Endothelial cell of umbilical vein (primary cell): ENCODE measurements around the gene PRTN3. TPM values are rescaled to one million over a fixed set of nuclear protein-coding genes. Genes with fewer than 3 reads are reported as not detected.
"Not testable (repeated sequence)": the region's sequence is repeated elsewhere in the genome, so short reads cannot be mapped to it uniquely, and the experiment has no call there.

ENCODE experiments used
- BruUV-seq: library from RNA; stranded (reverse); fragments of 400-500 nt; replicated peaks from 2 replicates; lab custom pipeline; 2021; lab: Mats Ljungman, UMichigan
- CTCF ChIA-PET: fragments of 300-600, 350-600 bp; sonication (Branson Sonifier 250); formaldehyde crosslinking; loops from one replicate; lab custom pipeline; 2021; ENCODE audit warnings: antibody characterized with exemption, inconsistent platforms; lab: Charles Lee
- POLR2A ChIA-PET: fragments of 300-600, 350-600 bp; sonication (Branson Sonifier 250); formaldehyde crosslinking; loops from one replicate; lab custom pipeline; 2021; ENCODE audit warnings: antibody characterized with exemption, inconsistent platforms; lab: Charles Lee
- DNase-seq: peaks from one replicate; pipeline ENCODE4 v3.0.0-alpha.2; 2011; ENCODE audit warnings: low read depth, low spot score
- FAIRE-seq: peaks from 2 replicates; lab custom pipeline; 2011; peaks lifted over from hg19 to GRCh38; lab: Jason Lieb, UNC
- H2AFZ ChIP-seq: 2 replicates; pipeline ENCODE4 v1.6.0; 2012; ENCODE audit warnings: low read depth, low read length, control low read depth, inconsistent platforms
- H3K27ac ChIP-seq: 2 replicates; pipeline ENCODE4 v1.5.1; 2011; ENCODE audit warnings: low read depth, mild to moderate bottlenecking, control low read depth, low read length, moderate library complexity; ENCODE audit not compliant: insufficient read depth
- H3K27me3 ChIP-seq, 2 experiments: 2 replicates each; pipeline versions ENCODE4 v1.6.0 to v1.6.1; 2011; ENCODE audit warnings: low read length in 2 of 2, mixed read lengths in 1 of 2; ENCODE audit not compliant: control insufficient read depth in 2 of 2, insufficient read depth in 2 of 2
- H3K36me3 ChIP-seq, 2 experiments: 2 replicates in 1 of 2; 3 replicates in 1 of 2; pipeline ENCODE4 v1.5.1; 2011; ENCODE audit warnings: low read length in 2 of 2, mild to moderate bottlenecking in 1 of 2, moderate library complexity in 1 of 2; ENCODE audit not compliant: control insufficient read depth in 2 of 2, insufficient read depth in 2 of 2; ENCODE audit errors: extremely low read depth in 1 of 2
- H3K4me1 ChIP-seq: 3 replicates; pipeline ENCODE4 v1.5.1; 2011; ENCODE audit warnings: mild to moderate bottlenecking, low read length; ENCODE audit not compliant: control insufficient read depth, insufficient read depth; ENCODE audit errors: extremely low read depth
- H3K4me2 ChIP-seq: 2 replicates; pipeline ENCODE4 v1.6.1; 2011; ENCODE audit warnings: low read length, control low read depth, mixed read lengths; ENCODE audit not compliant: insufficient read depth
- H3K4me3 ChIP-seq, 3 experiments: fragments of 200-600 bp in 1 of 3; sonication (generic), shearing (Covaris generic) in 1 of 3; replicated peaks in 1 of 3; 2 replicates each; pipeline ENCODE4 v1.5.1; 2011 to 2016; ENCODE audit warnings: control low read depth in 3 of 3, low read length in 3 of 3, mild to moderate bottlenecking in 2 of 3, inconsistent platforms in 1 of 3, low read depth in 1 of 3, moderate library complexity in 1 of 3; ENCODE audit not compliant: insufficient read depth in 1 of 3
- H3K79me2 ChIP-seq: 2 replicates; pipeline ENCODE4 v1.6.0; 2012; ENCODE audit warnings: low read length, inconsistent platforms; ENCODE audit not compliant: control insufficient read depth, insufficient read depth
- H3K9ac ChIP-seq: replicated peaks from 2 replicates; pipeline ENCODE3; 2011; ENCODE audit warnings: low read length, control low read depth; ENCODE audit not compliant: insufficient read depth; ENCODE audit errors: extremely low read depth
- H3K9me1 ChIP-seq: replicated peaks from 3 replicates; pipeline ENCODE4 v1.6.0; 2011; ENCODE audit warnings: mild to moderate bottlenecking, low read length; ENCODE audit not compliant: control insufficient read depth, insufficient read depth; ENCODE audit errors: extremely low read depth
- H3K9me3 ChIP-seq: replicated peaks from 2 replicates; pipeline ENCODE4 v1.5.1; 2012; ENCODE audit warnings: low read length, inconsistent platforms; ENCODE audit not compliant: control insufficient read depth, insufficient read depth
- H4K20me1 ChIP-seq: replicated peaks from 2 replicates; pipeline ENCODE3; 2011; ENCODE audit warnings: mild to moderate bottlenecking, low read length; ENCODE audit not compliant: control insufficient read depth, insufficient read depth; ENCODE audit errors: extremely low read depth
- EZH2 ChIP-seq: IDR thresholded peaks from 2 replicates; pipeline ENCODE4 v1.6.1; 2012; ENCODE audit warnings: borderline replicate concordance, low read depth, mild to moderate bottlenecking, moderate library complexity, low read length, inconsistent platforms; ENCODE audit not compliant: severe bottlenecking
- GATA2 ChIP-seq: IDR thresholded peaks from 2 replicates; pipeline ENCODE4 v1.7.0; 2011; ENCODE audit warnings: low read depth, mild to moderate bottlenecking, moderate library complexity, mixed read lengths, low read length; ENCODE audit not compliant: insufficient read length, insufficient read depth
- JUN ChIP-seq: IDR thresholded peaks from 2 replicates; pipeline ENCODE4 v1.6.1; 2011; ENCODE audit warnings: borderline replicate concordance, low read depth; ENCODE audit not compliant: insufficient read length, insufficient read depth
- POLR2A ChIP-seq: IDR thresholded peaks from 2 replicates; pipeline ENCODE4 v1.6.1; 2012; ENCODE audit warnings: low read depth, mild to moderate bottlenecking, control low read depth, low read length
- dilution Hi-C: fragments of 300-500 bp; cut with MboI; formaldehyde crosslinking; loops from one replicate; pipeline ENCODE4 v1.15.0; 2019; ENCODE audit warnings: low sequenced_read_pairs; ENCODE audit not compliant: extremely low pct_ligation_motif_present
- intact Hi-C: fragments of 100-400 bp; cut with micrococcal nuclease; formaldehyde crosslinking; loops from one replicate; pipeline ENCODE4 v1.10.0; 2022
- polyA plus RNA-seq, 4 experiments: library from polyadenylated mRNA; depleted of rRNA in 3 of 4; stranded (reverse) in 3 of 4; unstranded in 1 of 4; fragments of >200 nt; gene quantifications; 2 replicates each; pipeline versions ENCODE4 v1.2.1 to v1.2.3, GENCODE V29; 2011 to 2012; ENCODE audit warnings: missing spikeins in 1 of 4
- total RNA-seq: library from RNA; stranded (reverse); gene quantifications from 2 replicates; pipeline ENCODE4 v1.2.3, GENCODE V29; 2021

PRTN3 gene
- total and polyA plus RNA-seq, 2 donors (not counting 3 experiments of a cell fraction or from before 2014, with no cell fraction given): not detected

DNA sequence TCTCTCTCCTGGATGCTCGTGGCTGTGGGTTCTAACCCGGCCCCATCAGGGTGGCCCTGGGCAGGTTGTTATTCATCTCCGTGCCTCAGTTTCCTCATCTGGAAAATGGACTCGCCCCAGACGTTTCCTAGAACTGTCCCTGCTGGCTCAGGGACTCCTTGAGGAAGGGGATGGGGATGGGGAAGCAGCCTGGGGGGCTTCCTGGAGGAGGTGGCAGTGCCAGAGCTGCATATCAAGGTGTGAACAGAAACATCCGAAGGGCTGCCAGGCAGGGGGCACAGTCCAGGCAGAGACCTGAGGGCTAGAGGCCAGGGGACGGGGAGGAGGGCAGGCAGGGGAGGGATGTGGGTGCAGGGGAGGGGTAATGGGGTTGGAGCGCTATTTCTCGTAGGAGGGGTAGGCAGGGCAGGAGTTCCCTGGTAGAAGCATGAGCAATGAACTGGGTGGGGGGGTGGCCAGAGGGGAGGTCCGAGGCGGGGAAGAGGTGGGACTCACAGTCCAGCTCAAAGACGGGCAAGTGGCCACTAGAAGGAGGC, 7.7 kb downstream of the PRTN3 start:
- POLR2A ChIA-PET: interaction anchor here (0.6 kb wide), 1 partner anchor 46 kb away, joined by 4 read pairs; no protein-coding TSS in a partner anchor
- no peaks in the 10 kb centered on the region for H3K9me3 ChIP-seq
- DNase-seq (no peak), FAIRE-seq (no peak)
- no TSS peak for BruUV-seq
- no peak overlapping the region for H3K27ac ChIP-seq
- no peaks in the 10 kb centered on the region for H3K36me3 ChIP-seq
- TF ChIP-seq GATA2: no peak
- TF ChIP-seq POLR2A: no peak
- no peak for TF ChIP-seq EZH2
- no peak for TF ChIP-seq JUN
- no peaks in the 10 kb centered on the region for H3K4me1 ChIP-seq
- H3K27me3 ChIP-seq: peaks cover 0 to 4% of the 10 kb centered on the region in 2 experiments
- no peaks in the 10 kb centered on the region for H3K9me1 ChIP-seq
- no peak overlapping the region for H3K9ac ChIP-seq
- intact Hi-C loops (no loop called here), dilution Hi-C loops (no loop called here)
- no peaks in the 10 kb centered on the region for H4K20me1 ChIP-seq
- no peak overlapping the region for H3K4me3 ChIP-seq
- CTCF ChIA-PET: interaction anchor here (0.8 to 1.4 kb wide), 4 partner anchors 10 to 152 kb away, joined by 3 to 9 read pairs (median 6); no protein-coding TSS in a partner anchor
- H2AFZ ChIP-seq: no peak overlapping the region
- H3K4me2 ChIP-seq: no peak overlapping the region
- H3K79me2 ChIP-seq: no peaks in the 10 kb centered on the region

DNA sequence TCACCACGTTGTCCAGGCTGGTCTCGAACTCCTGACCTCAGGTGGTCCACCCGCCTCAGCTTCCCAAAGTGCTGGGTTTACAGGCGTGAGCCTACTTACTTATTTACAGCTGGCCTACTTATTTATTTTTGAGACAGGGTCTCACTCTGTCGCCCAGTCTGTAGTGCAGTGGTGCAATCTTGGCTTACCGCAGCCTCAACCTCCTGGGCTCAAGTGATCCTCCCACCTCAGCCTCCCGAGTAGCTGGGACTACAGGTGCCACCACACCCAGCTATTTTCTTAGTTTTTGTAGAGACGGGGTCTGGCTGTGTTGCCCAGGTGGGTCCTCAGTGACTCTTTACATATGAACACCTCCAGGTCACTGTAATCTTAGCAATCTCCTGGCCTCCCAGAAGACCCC, 8.4 kb downstream of the PRTN3 start:
- DNase-seq, H2AFZ ChIP-seq, POLR2A ChIA-PET, intact Hi-C loops, BruUV-seq, H3K27ac ChIP-seq, H3K4me3 ChIP-seq, H3K9me1 ChIP-seq, H4K20me1 ChIP-seq, H3K9ac ChIP-seq, H3K36me3 ChIP-seq, H3K4me2 ChIP-seq, H3K27me3 ChIP-seq, H3K79me2 ChIP-seq, H3K4me1 ChIP-seq, dilution Hi-C loops, FAIRE-seq, H3K9me3 ChIP-seq: not testable (repeated sequence)
- CTCF ChIA-PET: interaction anchor here (0.7 to 1.4 kb wide), 5 partner anchors 9 to 152 kb away, joined by 3 to 9 read pairs (median 4); no protein-coding TSS in a partner anchor
